Upper lobe of right lung (tissue), 1 donor: ENCODE measurements around the gene B3GNT7. TPM values are rescaled to one million over a fixed set of nuclear protein-coding genes. Genes with fewer than 3 reads are reported as not detected.
A peak's percentile ranks its signal among the peaks of the same experiment; 100 is the strongest.

Source experiments
- ATAC-seq: fragments of 200-7000 bp; cut with Tn5 transposase; one replicate; pipeline ENCODE4 v1.9.1; 2020; ENCODE audit warnings: mild to moderate bottlenecking, moderate library complexity
- DNase-seq: peaks from one replicate; pipeline ENCODE4 v3.0.0-alpha.2; 2020
- H3K27ac ChIP-seq: fragments of 200-600 bp; one replicate; pipeline ENCODE4 v1.8.0; 2022
- H3K27me3 ChIP-seq: fragments of 200-600 bp; one replicate; pipeline ENCODE4 v1.8.0; 2022; ENCODE audit warnings: mild to moderate bottlenecking
- H3K36me3 ChIP-seq: fragments of 200-600 bp; one replicate; pipeline ENCODE4 v1.8.0; 2022
- H3K4me1 ChIP-seq: fragments of 200-600 bp; one replicate; pipeline ENCODE4 v1.8.0; 2022
- H3K4me3 ChIP-seq: fragments of 200-600 bp; one replicate; pipeline ENCODE4 v1.8.0; 2022; ENCODE audit warnings: mild to moderate bottlenecking
- H3K9me3 ChIP-seq: fragments of 200-600 bp; one replicate; pipeline ENCODE4 v1.8.0; 2022
- CTCF ChIP-seq: fragments of 200-600 bp; IDR thresholded peaks from one replicate; pipeline ENCODE4 v1.8.0; 2022; ENCODE audit warnings: antibody characterized with exemption
- intact Hi-C: fragments of 100-400 bp; cut with DNase I; formaldehyde crosslinking; loops from one replicate; pipeline ENCODE4 v1.11.0; 2022
- total RNA-seq: library from RNA; stranded (reverse); fragmentation: NEBNext Ultra II Directional; extraction: Animal tissue kit (Norgen Biotek cat#: 25700); gene quantifications from one replicate; pipeline ENCODE4 v1.2.1, GENCODE V29; 2021
- donor health status: DM: no; HTN: yes; CAD: no; lungs with severe emphysema.

B3GNT7 gene
- total RNA-seq, 1 donor from 2014 or later = 53.5 TPM

- Histone ChIP-seq H3K27me3 (no peaks in the 10 kb centered on the region), H3K4me1 (peaks cover 4% of the 10 kb centered on the region), H3K9me3 (no peaks in the 10 kb centered on the region), H3K27ac (no peak overlapping the region), H3K36me3 (no peaks in the 10 kb centered on the region), H3K4me3 (no peak overlapping the region)
- intact Hi-C loops = loop anchor here (5.0 kb wide), 1 partner anchor 182 kb away; no protein-coding TSS in a partner anchor
- DNase-seq (no peak), ATAC-seq (no peak)
- TF ChIP-seq CTCF = no peak
Observed at GRCh38 chr2:231409776-231410175, 14.3 kb downstream of the B3GNT7 start.

GRCh38 chr2:231410293-231411004 lies 14.9 kb downstream of the B3GNT7 start:
- H3K27ac ChIP-seq = no peak overlapping the region
- H3K4me1 ChIP-seq = peaks cover 4% of the 10 kb centered on the region
- no peaks in the 10 kb centered on the region for H3K36me3 ChIP-seq
- no peak for DNase-seq
- H3K4me3 ChIP-seq = no peak overlapping the region
- no peaks in the 10 kb centered on the region for H3K27me3 ChIP-seq
- ATAC-seq = no peak
- intact Hi-C loops = loop anchor here (5.0 kb wide), 1 partner anchor 183 kb away; no protein-coding TSS in a partner anchor
- H3K9me3 ChIP-seq = no peaks in the 10 kb centered on the region
- peak; percentile 25 for TF ChIP-seq CTCF

GRCh38 chr2:231411237-231411636 lies 15.7 kb downstream of the B3GNT7 start:
- DNase-seq (no peak), ATAC-seq (no peak)
- intact Hi-C loops = loop anchor here (5.0 kb wide), 1 partner anchor 184 kb away; no protein-coding TSS in a partner anchor

GRCh38 chr2:231411831-231412617 lies 16.5 kb downstream of the B3GNT7 start:
- H3K4me1 ChIP-seq = peaks cover 4% of the 10 kb centered on the region
- H3K27me3 ChIP-seq = no peaks in the 10 kb centered on the region
- no peaks in the 10 kb centered on the region for H3K36me3 ChIP-seq
- intact Hi-C loops = loop anchor here (5.0 kb wide), 1 partner anchor 185 kb away; no protein-coding TSS in a partner anchor
- DNase-seq (peak; percentile 94), ATAC-seq (peak; percentile 99)
- no peaks in the 10 kb centered on the region for H3K9me3 ChIP-seq
- H3K27ac ChIP-seq = peak overlapping the region; percentile 63
- H3K4me3 ChIP-seq = peak overlapping the region; percentile 62
- peak; percentile 87 for TF ChIP-seq CTCF

More at GRCh38 chr2:231411237-231411636, 15.7 kb downstream of the B3GNT7 start:
- no peaks in the 10 kb centered on the region for H3K36me3 ChIP-seq
- H3K9me3 ChIP-seq = no peaks in the 10 kb centered on the region
- no peak for TF ChIP-seq CTCF
- H3K4me3 ChIP-seq = no peak overlapping the region
- H3K4me1 ChIP-seq = peaks cover 4% of the 10 kb centered on the region
- no peak overlapping the region for H3K27ac ChIP-seq
- H3K27me3 ChIP-seq = no peaks in the 10 kb centered on the region

GRCh38 chr2:231412618-231412963 lies 17.1 kb downstream of the B3GNT7 start:
- H3K4me3 ChIP-seq = peak overlapping the region; percentile 62
- DNase-seq (no peak), ATAC-seq (no peak)
- H3K36me3 ChIP-seq = no peaks in the 10 kb centered on the region
- intact Hi-C loops = loop anchor here (5.0 kb wide), 1 partner anchor 185 kb away; no protein-coding TSS in a partner anchor
- no peak overlapping the region for H3K27ac ChIP-seq
- no peaks in the 10 kb centered on the region for H3K9me3 ChIP-seq
- no peaks in the 10 kb centered on the region for H3K27me3 ChIP-seq
- TF ChIP-seq CTCF = no peak
- H3K4me1 ChIP-seq = peaks cover 4% of the 10 kb centered on the region
